Measurements from ENCODE around the gene RGS14. TPM values are rescaled to one million over a fixed set of nuclear protein-coding genes. Genes with fewer than 3 reads are reported as not detected.

The RGS14 gene
- total RNA-seq, 1 experiment from 2014 or later = 11.9 TPM

- Histone ChIP-seq H3K36me3 (ENCODE audit: low read depth) (no peaks in the 10 kb centered on the region), H3K27me3 (ENCODE audit: insufficient read depth, low read depth) (no peaks in the 10 kb centered on the region), H3K4me2 (no peak overlapping the region), H2AFZ (no peak overlapping the region), H3K79me2 (ENCODE audit: low read depth) (no peaks in the 10 kb centered on the region), H3F3A (ENCODE audit: insufficient read depth, low read depth) (peaks cover 4% of the 10 kb centered on the region; the same call in 1 of the 2 replicates), H4K20me1 (ENCODE audit: insufficient read depth) (no peaks in the 10 kb centered on the region), H3K9me3 (ENCODE audit: insufficient read depth, low read depth) (no peaks in the 10 kb centered on the region), H3K27ac (no peak overlapping the region), H3K4me1 (replicated peaks; ENCODE audit: insufficient read depth) (peaks cover 11% of the 10 kb centered on the region; the same call in 1 of the 2 replicates), H3K9me2 (ENCODE audit: insufficient read depth) (no peaks in the 10 kb centered on the region), H3K4me3 (no peak overlapping the region)
- TF ChIP-seq CTCF (conservative IDR thresholded peaks at IDR 0.05) = no peak
- TF ChIP-seq EZH2 (IDR thresholded peaks at IDR 0.05; ENCODE audit: low read depth) = no peak
- CTCF ChIA-PET = no interaction called here
- DNase-seq = no peak
- intact Hi-C loops (cut with micrococcal nuclease; ENCODE audit: unreplicated experiment) = no loop called here
- POLR2A ChIA-PET (ENCODE audit: unreplicated experiment) = no interaction called here
- no TSS peak for BruUV-seq (replicated peaks)
Observed at GRCh38 chr5:177382423-177383029, 24.8 kb downstream of the RGS14 start.

- H2AFZ ChIP-seq = no peak overlapping the region
Observed at GRCh38 chr5:177383181-177383580, 25.5 kb downstream of the RGS14 start.

DNA sequence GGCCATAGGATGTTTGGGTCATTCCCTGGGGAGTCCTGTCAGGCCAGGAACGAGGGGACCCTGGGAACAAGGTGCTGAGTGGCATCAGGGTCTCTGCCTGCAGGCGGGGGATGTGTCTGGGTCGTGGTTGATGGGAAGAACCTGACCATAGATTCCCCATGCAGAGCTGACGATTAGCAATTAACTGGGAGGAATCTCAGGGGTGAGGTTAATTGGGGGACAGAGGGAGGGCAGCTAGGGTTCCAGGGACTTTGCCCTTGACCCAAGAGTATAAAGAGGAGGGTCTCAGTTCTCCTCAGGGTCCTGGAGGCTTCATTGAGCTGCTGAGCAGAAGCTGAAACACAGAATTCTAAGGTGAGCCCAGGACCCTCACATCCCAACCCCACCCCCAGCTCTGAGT, 26.4 kb downstream of the RGS14 start, which contains the start of gene SLC34A1:
TSS of gene SLC34A1 (plus strand) at position 301 of the 400 bp plus-strand sequence. CDS start 1,308 bp downstream, outside the sequence.
- ChIA-PET POLR2A (ENCODE audit: unreplicated experiment) (no interaction called here), CTCF (interaction anchor here (0.7 to 1.1 kb wide), 2 partner anchors 15 to 74 kb away, joined by 3 to 16 read pairs; no protein-coding TSS in a partner anchor)
- no peak within 1 kb of the TSS for H3K27ac ChIP-seq
- no peaks in the 10 kb centered on the region for H4K20me1 ChIP-seq (ENCODE audit: insufficient read depth)
- H3K27me3 ChIP-seq (ENCODE audit: insufficient read depth, low read depth) = no peaks in the 10 kb centered on the region
- no peaks in the 10 kb centered on the region for H3K36me3 ChIP-seq (ENCODE audit: low read depth)
- no TSS peak for BruUV-seq (replicated peaks)
- TF ChIP-seq EZH2 (IDR thresholded peaks at IDR 0.05; ENCODE audit: low read depth) (no peak), CTCF (conservative IDR thresholded peaks at IDR 0.05) (no peak)
- intact Hi-C loops (cut with micrococcal nuclease; ENCODE audit: unreplicated experiment) = no loop called here
- no peak within 1 kb of the TSS for H3K4me2 ChIP-seq
- peaks cover 13% of the 10 kb centered on the region for H3F3A ChIP-seq (ENCODE audit: insufficient read depth, low read depth)
- H2AFZ ChIP-seq = no peak within 1 kb of the TSS
- H3K4me3 ChIP-seq = no peak within 1 kb of the TSS
- no peaks in the 10 kb centered on the region for H3K79me2 ChIP-seq (ENCODE audit: low read depth)
- no peaks in the 10 kb centered on the region for H3K9me3 ChIP-seq (ENCODE audit: insufficient read depth, low read depth)
- H3K4me1 ChIP-seq (replicated peaks; ENCODE audit: insufficient read depth) = peaks cover 26% of the 10 kb centered on the region
- no peak for DNase-seq
- no peaks in the 10 kb centered on the region for H3K9me2 ChIP-seq (ENCODE audit: insufficient read depth)

More at GRCh38 chr5:177383181-177383580, 25.5 kb downstream of the RGS14 start:
- Histone ChIP-seq H3K4me1 (replicated peaks; ENCODE audit: insufficient read depth) (peaks cover 18% of the 10 kb centered on the region), H3K79me2 (ENCODE audit: low read depth) (no peaks in the 10 kb centered on the region), H3K4me2 (no peak overlapping the region), H3F3A (ENCODE audit: insufficient read depth, low read depth) (peaks cover 7% of the 10 kb centered on the region; the same call in 1 of the 2 replicates), H3K27ac (no peak overlapping the region), H4K20me1 (ENCODE audit: insufficient read depth) (no peaks in the 10 kb centered on the region), H3K27me3 (ENCODE audit: insufficient read depth, low read depth) (no peaks in the 10 kb centered on the region), H3K9me2 (ENCODE audit: insufficient read depth) (no peaks in the 10 kb centered on the region), H3K9me3 (ENCODE audit: insufficient read depth, low read depth) (no peaks in the 10 kb centered on the region), H3K4me3 (no peak overlapping the region), H3K36me3 (ENCODE audit: low read depth) (no peaks in the 10 kb centered on the region)
- POLR2A ChIA-PET (ENCODE audit: unreplicated experiment) = interaction anchor here (0.6 to 0.7 kb wide), 2 partner anchors 63 to 134 kb away, joined by 3 to 7 read pairs; partner anchors contain the start of gene DDX41
- no peak for DNase-seq
- TF ChIP-seq CTCF (conservative IDR thresholded peaks at IDR 0.05) (no peak), EZH2 (IDR thresholded peaks at IDR 0.05; ENCODE audit: low read depth) (no peak)
- CTCF ChIA-PET = no interaction called here
- intact Hi-C loops (cut with micrococcal nuclease; ENCODE audit: unreplicated experiment) = no loop called here
- no TSS peak for BruUV-seq (replicated peaks)

All from PC-9 (cell line).